ENCODE results near the gene TRAPPC6A. TPM values are rescaled to one million over a fixed set of nuclear protein-coding genes. Genes with fewer than 3 reads are reported as not detected.
A peak's percentile ranks its signal among the peaks of the same experiment; 100 is the strongest.

TRAPPC6A gene
- total RNA-seq, 2 experiments from 2014 or later: 61.1 to 63.6 TPM

- Mint-ChIP-seq H3K36me3 (no peaks in the 10 kb centered on the region), H3K27ac (no peak overlapping the region), H3K27me3 (no peaks in the 10 kb centered on the region), H3K9me3 (no peaks in the 10 kb centered on the region), H3K4me3 (no peak overlapping the region), H3K4me1 (peaks cover 8% of the 10 kb centered on the region)
- ATAC-seq (ENCODE audit: low read depth) (no peak), DNase-seq (no peak)
- POLR2A ChIA-PET: no interaction called here
These were observed 41.4 kb downstream of the TRAPPC6A start for GRCh38 chr19:45136507-45137178.

- Mint-ChIP-seq H3K9me3 (no peaks in the 10 kb centered on the region), H3K36me3 (no peaks in the 10 kb centered on the region), H3K4me1 (peaks cover 13% of the 10 kb centered on the region), H3K27ac (no peak overlapping the region), H3K27me3 (no peaks in the 10 kb centered on the region), H3K4me3 (no peak overlapping the region)
- DNase-seq (no peak), ATAC-seq (ENCODE audit: low read depth) (no peak)
- POLR2A ChIA-PET: no interaction called here
These were observed 42.7 kb downstream of the TRAPPC6A start for GRCh38 chr19:45135176-45135885.

GRCh38 chr19:45133661-45134060 lies 44.4 kb downstream of the TRAPPC6A start:
- DNase-seq (no peak), ATAC-seq (ENCODE audit: low read depth) (no peak)
- Mint-ChIP-seq H3K27ac (no peak overlapping the region), H3K9me3 (no peaks in the 10 kb centered on the region), H3K36me3 (no peaks in the 10 kb centered on the region), H3K4me1 (peaks cover 13% of the 10 kb centered on the region), H3K4me3 (no peak overlapping the region), H3K27me3 (no peaks in the 10 kb centered on the region)
- POLR2A ChIA-PET: no interaction called here

GRCh38 chr19:45130888-45131615 lies 47.0 kb downstream of the TRAPPC6A start:
- ATAC-seq (ENCODE audit: low read depth) (no peak), DNase-seq (no peak)
- Mint-ChIP-seq H3K4me3 (no peak overlapping the region), H3K4me1 (peaks cover 11% of the 10 kb centered on the region), H3K27ac (no peak overlapping the region), H3K27me3 (no peaks in the 10 kb centered on the region), H3K9me3 (no peaks in the 10 kb centered on the region), H3K36me3 (no peaks in the 10 kb centered on the region)
- POLR2A ChIA-PET: interaction anchor here (0.5 kb wide), 1 partner anchor 47 kb away, joined by 5 read pairs; no protein-coding TSS in a partner anchor

- no peak overlapping the region for H3K4me3 Mint-ChIP-seq
These were observed 47.8 kb downstream of the TRAPPC6A start for GRCh38 chr19:45130236-45130635.

GRCh38 chr19:45128806-45129205 lies 49.2 kb downstream of the TRAPPC6A start:
- ATAC-seq (ENCODE audit: low read depth) (no peak), DNase-seq (no peak)
- Mint-ChIP-seq H3K4me3 (no peak overlapping the region), H3K27me3 (no peaks in the 10 kb centered on the region), H3K9me3 (no peaks in the 10 kb centered on the region), H3K36me3 (peaks cover 2% of the 10 kb centered on the region), H3K27ac (no peak overlapping the region), H3K4me1 (peaks cover 18% of the 10 kb centered on the region)
- POLR2A ChIA-PET: no interaction called here

More at GRCh38 chr19:45130236-45130635, 47.8 kb downstream of the TRAPPC6A start:
- POLR2A ChIA-PET: no interaction called here
- DNase-seq (no peak), ATAC-seq (ENCODE audit: low read depth) (no peak)
- no peak overlapping the region for H3K27ac Mint-ChIP-seq
- H3K36me3 Mint-ChIP-seq: no peaks in the 10 kb centered on the region
- H3K27me3 Mint-ChIP-seq: no peaks in the 10 kb centered on the region
- no peaks in the 10 kb centered on the region for H3K9me3 Mint-ChIP-seq
- H3K4me1 Mint-ChIP-seq: peaks cover 17% of the 10 kb centered on the region

- ATAC-seq (ENCODE audit: low read depth) (no peak), DNase-seq (no peak)
- Mint-ChIP-seq H3K27ac (no peak overlapping the region), H3K27me3 (no peaks in the 10 kb centered on the region), H3K36me3 (peaks cover 3% of the 10 kb centered on the region), H3K4me1 (peaks cover 20% of the 10 kb centered on the region), H3K9me3 (no peaks in the 10 kb centered on the region), H3K4me3 (no peak overlapping the region)
- POLR2A ChIA-PET: no interaction called here
These were observed 49.9 kb downstream of the TRAPPC6A start for GRCh38 chr19:45128146-45128545.

GRCh38 chr19:45126654-45127053 lies 51.4 kb downstream of the TRAPPC6A start:
- ATAC-seq (ENCODE audit: low read depth) (no peak), DNase-seq (no peak)
- POLR2A ChIA-PET: interaction anchor here (1.0 kb wide), 1 partner anchor 23 kb away, joined by 3 read pairs; no protein-coding TSS in a partner anchor
- no peaks in the 10 kb centered on the region for H3K27me3 Mint-ChIP-seq
- no peak overlapping the region for H3K27ac Mint-ChIP-seq
- H3K36me3 Mint-ChIP-seq: peaks cover 6% of the 10 kb centered on the region
- H3K9me3 Mint-ChIP-seq: no peaks in the 10 kb centered on the region
- H3K4me1 Mint-ChIP-seq: peaks cover 26% of the 10 kb centered on the region
- H3K4me3 Mint-ChIP-seq: no peak overlapping the region

- peak; percentile 88 for ATAC-seq (ENCODE audit: low read depth)
- Mint-ChIP-seq H3K27me3 (no peaks in the 10 kb centered on the region), H3K4me3 (no peak overlapping the region), H3K27ac (no peak overlapping the region), H3K4me1 (peaks cover 26% of the 10 kb centered on the region), H3K36me3 (peaks cover 6% of the 10 kb centered on the region), H3K9me3 (no peaks in the 10 kb centered on the region)
- POLR2A ChIA-PET: interaction anchor here (1.0 to 1.4 kb wide), 2 partner anchors 22 to 25 kb away, joined by 3 read pairs; no protein-coding TSS in a partner anchor
- DNase-seq: peak; percentile 79
These were observed 52.0 kb downstream of the TRAPPC6A start for GRCh38 chr19:45125975-45126493.

GRCh38 chr19:45125360-45125759 lies 52.7 kb downstream of the TRAPPC6A start:
- no peak for DNase-seq
- POLR2A ChIA-PET: interaction anchor here (1.4 kb wide), 1 partner anchor 25 kb away, joined by 3 read pairs; no protein-coding TSS in a partner anchor
- Mint-ChIP-seq H3K4me3 (no peak overlapping the region), H3K4me1 (peaks cover 33% of the 10 kb centered on the region), H3K27me3 (no peaks in the 10 kb centered on the region), H3K36me3 (peaks cover 8% of the 10 kb centered on the region), H3K9me3 (no peaks in the 10 kb centered on the region), H3K27ac (no peak overlapping the region)
- ATAC-seq (ENCODE audit: low read depth): no peak

- Mint-ChIP-seq H3K27me3 (no peaks in the 10 kb centered on the region), H3K4me3 (no peak overlapping the region), H3K27ac (no peak overlapping the region), H3K9me3 (no peaks in the 10 kb centered on the region), H3K4me1 (peaks cover 43% of the 10 kb centered on the region), H3K36me3 (peaks cover 13% of the 10 kb centered on the region)
- DNase-seq: no peak
- POLR2A ChIA-PET: no interaction called here
- no peak for ATAC-seq (ENCODE audit: low read depth)
These were observed 54.0 kb downstream of the TRAPPC6A start for GRCh38 chr19:45124021-45124420.

- Mint-ChIP-seq H3K27ac (no peak overlapping the region), H3K27me3 (no peaks in the 10 kb centered on the region), H3K36me3 (peaks cover 13% of the 10 kb centered on the region), H3K4me3 (no peak overlapping the region), H3K9me3 (no peaks in the 10 kb centered on the region), H3K4me1 (peaks cover 48% of the 10 kb centered on the region)
- ATAC-seq (ENCODE audit: low read depth) (no peak), DNase-seq (no peak)
- POLR2A ChIA-PET: no interaction called here
These were observed 54.6 kb downstream of the TRAPPC6A start for GRCh38 chr19:45123440-45123850.

- Mint-ChIP-seq H3K36me3 (peaks cover 13% of the 10 kb centered on the region), H3K27me3 (no peaks in the 10 kb centered on the region), H3K4me3 (no peak overlapping the region), H3K9me3 (no peaks in the 10 kb centered on the region), H3K4me1 (peaks cover 54% of the 10 kb centered on the region), H3K27ac (no peak overlapping the region)
- POLR2A ChIA-PET: no interaction called here
- ATAC-seq (ENCODE audit: low read depth) (no peak), DNase-seq (no peak)
These were observed 55.2 kb downstream of the TRAPPC6A start for GRCh38 chr19:45122832-45123231.

Measured in activated naive CD8-positive, alpha-beta T cell treated with anti-CD3 and anti-CD28 coated beads, Interleukin-2, amount 10 ng/mL, durations not matched to agents 7 days and 5 days (primary cell).